Activated T-helper 2 cell treated with anti-CD3 and anti-CD28 coated beads, Interferon-gamma antibody, Interleukin-2, Interleukin-4, amounts not matched to agents 10 μg/mL and 5 μg/mL and 100 μg/mL, durations not matched to agents 14 hours and 24 hours and 36 hours (primary cell): Measurements from ENCODE around the gene C17orf107. TPM values are rescaled to one million over a fixed set of nuclear protein-coding genes. Genes with fewer than 3 reads are reported as not detected.

Experiments used
- DNase-seq: peaks from one replicate; pipeline ENCODE4 v3.0.0; 2021; ENCODE audit warnings: low spot score
- H3K27ac Mint-ChIP-seq: one replicate; pipeline ENCODE4 v1.8.0; 2021; ENCODE audit warnings: mixed read lengths
- H3K27me3 Mint-ChIP-seq: one replicate; pipeline ENCODE4 v1.8.0; 2021; ENCODE audit warnings: low read depth, mixed read lengths
- H3K36me3 Mint-ChIP-seq: one replicate; pipeline ENCODE4 v1.8.0; 2021; ENCODE audit warnings: low read depth, mixed read lengths
- H3K4me1 Mint-ChIP-seq: one replicate; pipeline ENCODE4 v1.8.0; 2021; ENCODE audit warnings: low read depth, mixed read lengths
- H3K4me3 Mint-ChIP-seq: one replicate; pipeline ENCODE4 v1.8.0; 2021; ENCODE audit warnings: low read depth, mild to moderate bottlenecking, moderate library complexity, mixed read lengths
- H3K9me3 Mint-ChIP-seq: one replicate; pipeline ENCODE4 v1.8.0; 2021; ENCODE audit warnings: mixed read lengths
- intact Hi-C: fragments of 100-400 bp; cut with micrococcal nuclease; formaldehyde crosslinking; loops from one replicate; pipeline ENCODE4 v1.15.1; 2023
- total RNA-seq: library from RNA; stranded (reverse); gene quantifications from 2 replicates; pipeline ENCODE4 v1.2.3, GENCODE V29; 2022

C17orf107 gene
- total RNA-seq, 1 donor from 2014 or later, result 1.3 TPM

DNA sequence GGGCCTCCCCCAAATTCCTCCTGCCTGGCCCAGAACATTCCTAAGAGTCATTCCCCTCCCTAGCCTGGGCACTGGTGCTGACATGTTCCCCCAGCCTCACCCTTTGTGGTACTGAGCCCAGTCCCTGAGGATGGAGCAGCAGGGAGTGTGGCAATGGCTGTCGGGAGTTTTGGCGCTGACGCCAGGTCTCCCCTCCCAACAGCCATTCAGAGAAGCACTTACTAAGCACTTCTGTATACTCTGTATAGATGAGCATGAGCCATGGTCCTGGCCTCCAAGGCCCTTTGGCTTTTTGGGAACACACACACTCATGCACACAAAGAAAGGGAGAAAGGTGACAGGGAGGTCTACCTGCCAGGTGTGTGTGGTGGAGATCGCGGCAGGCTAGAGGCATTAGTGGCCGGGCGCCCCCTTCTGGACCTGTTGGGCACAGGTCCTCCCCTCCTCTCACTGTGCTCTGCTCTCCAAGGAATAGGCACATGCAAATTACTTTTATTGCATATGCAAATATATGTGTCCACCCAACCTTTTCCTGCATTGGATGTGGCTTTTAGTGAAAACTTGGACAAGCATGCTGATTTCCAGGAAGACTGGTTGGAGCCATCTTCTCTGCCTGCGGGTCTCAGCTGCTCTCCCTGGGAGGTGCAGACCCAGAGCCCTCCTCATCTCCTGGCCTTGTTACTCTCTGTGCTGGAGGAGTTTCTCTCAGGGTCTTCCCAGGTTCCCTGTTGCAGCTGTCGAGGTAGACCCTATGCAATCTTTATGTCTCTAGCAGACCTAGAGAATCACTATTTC, 17.4 kb upstream of the C17orf107 start:
- Mint-ChIP-seq H3K4me3 (no peak overlapping the region), H3K27ac (no peak overlapping the region), H3K36me3 (peaks cover 15% of the 10 kb centered on the region), H3K4me1 (no peaks in the 10 kb centered on the region), H3K27me3 (no peaks in the 10 kb centered on the region), H3K9me3 (no peaks in the 10 kb centered on the region)
- intact Hi-C loops, result no loop called here
- peak; percentile 35 for DNase-seq

DNA sequence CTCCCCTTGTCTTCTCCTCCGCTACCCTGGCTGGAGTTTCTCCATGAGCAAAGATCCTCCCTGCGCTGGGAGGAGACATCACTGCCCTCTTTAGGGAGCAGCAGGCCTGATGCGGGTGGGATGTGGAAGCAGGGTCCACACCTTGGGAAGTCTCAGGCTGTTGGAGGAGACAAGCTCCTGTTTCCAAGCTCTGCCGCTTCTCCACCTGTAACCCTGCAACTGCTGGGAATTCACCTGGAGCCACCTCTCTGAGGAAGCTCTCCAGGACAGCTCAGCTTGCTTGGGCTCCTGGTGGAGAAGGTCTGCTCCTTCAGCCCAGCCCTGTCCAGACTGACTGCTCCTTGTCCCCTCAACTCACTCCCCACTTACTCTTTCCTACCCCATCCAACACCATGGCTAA, 14.8 kb upstream of the C17orf107 start:
- no peak overlapping the region for H3K4me3 Mint-ChIP-seq
- H3K4me1 Mint-ChIP-seq, result peaks cover 1% of the 10 kb centered on the region
- intact Hi-C loops, result no loop called here
- no peaks in the 10 kb centered on the region for H3K27me3 Mint-ChIP-seq
- DNase-seq, result no peak
- H3K36me3 Mint-ChIP-seq, result peaks cover 25% of the 10 kb centered on the region
- H3K9me3 Mint-ChIP-seq, result no peaks in the 10 kb centered on the region
- no peak overlapping the region for H3K27ac Mint-ChIP-seq

GRCh38 chr17:4886830-4887229, 12.5 kb upstream of the C17orf107 start:
- intact Hi-C loops, result loop anchor here (5.0 kb wide), 1 partner anchor 155 kb away; the partner anchor contains the start of gene MED11
- Mint-ChIP-seq H3K27ac (no peak overlapping the region), H3K27me3 (no peaks in the 10 kb centered on the region), H3K36me3 (peaks cover 34% of the 10 kb centered on the region), H3K4me1 (peaks cover 1% of the 10 kb centered on the region), H3K4me3 (no peak overlapping the region), H3K9me3 (no peaks in the 10 kb centered on the region)
- DNase-seq, result no peak

DNA sequence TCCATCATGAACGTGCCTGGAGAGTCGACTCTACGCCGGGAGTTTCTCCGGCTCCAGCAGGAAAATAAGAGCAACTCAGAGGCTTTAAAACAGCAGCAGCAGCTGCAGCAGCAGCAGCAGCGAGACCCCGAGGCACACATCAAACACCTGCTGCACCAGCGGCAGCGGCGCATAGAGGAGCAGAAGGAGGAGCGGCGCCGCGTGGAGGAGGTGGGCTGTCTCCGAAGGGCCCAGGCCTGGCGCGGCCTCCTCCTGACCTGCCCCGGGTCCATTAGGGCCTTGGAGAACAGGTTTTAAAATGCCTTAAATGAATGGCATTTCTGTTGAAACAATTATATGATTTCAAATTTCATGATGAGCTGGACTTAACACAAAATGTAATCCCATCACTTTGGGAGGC, 11.8 kb upstream of the C17orf107 start:
- intact Hi-C loops, result loop anchor here (5.0 kb wide), 1 partner anchor 155 kb away; the partner anchor contains the start of gene MED11
- Mint-ChIP-seq H3K27ac (no peak overlapping the region), H3K27me3 (no peaks in the 10 kb centered on the region), H3K4me1 (peaks cover 1% of the 10 kb centered on the region), H3K36me3 (peaks cover 37% of the 10 kb centered on the region), H3K4me3 (no peak overlapping the region), H3K9me3 (no peaks in the 10 kb centered on the region)
- DNase-seq, result no peak

DNA sequence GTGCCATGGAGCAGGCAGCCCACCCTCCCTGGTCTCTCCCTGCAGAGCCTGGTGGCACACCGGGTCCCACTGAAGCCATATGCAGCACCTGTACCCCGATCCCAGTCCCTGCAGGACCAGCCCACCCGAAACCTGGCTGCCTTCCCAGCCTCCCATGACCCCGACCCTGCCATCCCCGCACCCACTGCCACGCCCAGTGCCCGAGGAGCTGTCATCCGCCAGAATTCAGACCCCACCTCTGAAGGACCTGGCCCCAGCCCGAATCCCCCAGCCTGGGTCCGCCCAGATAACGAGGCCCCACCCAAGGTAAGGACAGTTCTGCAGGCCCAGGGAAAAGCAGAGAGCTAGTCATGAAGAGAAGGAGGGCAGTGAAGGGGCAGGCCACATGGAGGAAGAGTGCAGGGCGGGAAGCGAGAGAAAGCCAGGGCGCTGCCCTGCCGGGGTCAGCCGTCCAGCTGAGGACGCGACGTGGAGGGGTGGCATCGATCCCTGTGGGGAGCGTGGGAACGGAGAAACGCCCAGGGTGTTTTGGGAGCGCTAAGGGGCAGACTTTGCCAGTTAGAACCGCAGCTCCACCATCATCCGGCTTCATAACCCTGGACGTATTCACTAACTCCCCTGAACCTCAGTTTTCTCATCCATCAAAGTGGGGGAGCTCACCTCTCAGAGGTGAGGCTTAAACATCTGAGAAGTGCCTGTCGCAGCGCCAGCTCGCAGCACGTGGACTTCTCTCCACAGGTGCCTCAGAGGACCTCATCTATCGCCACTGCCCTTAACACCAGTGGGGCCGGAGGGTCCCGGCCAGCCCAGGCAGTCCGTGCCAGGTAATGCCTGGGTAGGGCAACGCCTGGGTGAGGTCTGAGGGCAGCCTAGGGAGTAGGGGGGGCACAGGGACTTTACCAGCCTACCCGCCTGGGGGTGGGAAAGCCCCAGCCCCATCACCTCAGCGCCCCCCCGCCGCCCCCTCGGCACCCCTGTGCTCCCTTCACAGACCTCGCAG, 7.6 kb upstream of the C17orf107 start:
- Mint-ChIP-seq H3K27ac (no peak overlapping the region), H3K27me3 (no peaks in the 10 kb centered on the region), H3K4me3 (no peak overlapping the region), H3K36me3 (peaks cover 40% of the 10 kb centered on the region), H3K4me1 (peaks cover 1% of the 10 kb centered on the region), H3K9me3 (no peaks in the 10 kb centered on the region)
- DNase-seq, result no peak
- intact Hi-C loops, result no loop called here

DNA sequence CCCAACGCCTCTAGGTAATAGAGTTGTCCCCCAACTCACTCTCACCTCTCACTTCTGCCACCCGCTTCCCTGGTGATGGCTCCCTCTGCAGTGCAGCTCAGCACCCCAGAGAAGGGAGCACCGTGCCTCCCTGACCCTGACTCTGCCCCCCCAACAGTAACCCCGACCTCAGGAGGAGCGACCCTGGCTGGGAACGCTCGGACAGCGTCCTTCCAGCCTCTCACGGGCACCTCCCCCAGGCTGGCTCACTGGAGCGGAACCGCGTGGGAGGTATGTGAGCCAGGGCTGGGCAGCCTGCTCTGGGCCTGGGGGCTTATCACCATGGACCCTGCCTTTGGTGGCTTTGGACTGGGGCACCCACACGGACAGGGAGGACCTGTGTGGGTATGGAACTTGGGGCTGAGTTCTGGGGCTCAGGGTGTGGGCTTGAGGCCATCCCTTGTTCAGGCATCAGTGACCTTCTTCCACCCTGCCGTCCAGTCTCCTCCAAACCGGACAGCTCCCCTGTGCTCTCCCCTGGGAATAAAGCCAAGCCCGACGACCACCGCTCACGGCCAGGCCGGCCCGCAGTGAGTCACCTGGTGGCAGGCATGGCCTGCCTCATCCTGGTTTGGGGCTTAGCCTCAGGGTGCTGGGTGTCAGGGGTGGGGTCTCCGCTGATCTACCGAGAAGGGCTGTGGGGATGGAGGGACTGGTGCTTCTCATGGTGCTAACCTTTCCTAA, 6.7 kb upstream of the C17orf107 start:
- Mint-ChIP-seq H3K27ac (no peak overlapping the region), H3K4me1 (peaks cover 1% of the 10 kb centered on the region), H3K4me3 (no peak overlapping the region), H3K9me3 (no peaks in the 10 kb centered on the region), H3K36me3 (peaks cover 40% of the 10 kb centered on the region), H3K27me3 (no peaks in the 10 kb centered on the region)
- no peak for DNase-seq
- intact Hi-C loops, result no loop called here

- DNase-seq, result no peak
- intact Hi-C loops, result no loop called here
- Mint-ChIP-seq H3K36me3 (peaks cover 40% of the 10 kb centered on the region), H3K27ac (no peak overlapping the region), H3K4me1 (peaks cover 1% of the 10 kb centered on the region), H3K4me3 (no peak overlapping the region), H3K9me3 (no peaks in the 10 kb centered on the region), H3K27me3 (no peaks in the 10 kb centered on the region)
Measured at GRCh38 chr17:4893272-4893671, 6.1 kb upstream of the C17orf107 start.

DNA sequence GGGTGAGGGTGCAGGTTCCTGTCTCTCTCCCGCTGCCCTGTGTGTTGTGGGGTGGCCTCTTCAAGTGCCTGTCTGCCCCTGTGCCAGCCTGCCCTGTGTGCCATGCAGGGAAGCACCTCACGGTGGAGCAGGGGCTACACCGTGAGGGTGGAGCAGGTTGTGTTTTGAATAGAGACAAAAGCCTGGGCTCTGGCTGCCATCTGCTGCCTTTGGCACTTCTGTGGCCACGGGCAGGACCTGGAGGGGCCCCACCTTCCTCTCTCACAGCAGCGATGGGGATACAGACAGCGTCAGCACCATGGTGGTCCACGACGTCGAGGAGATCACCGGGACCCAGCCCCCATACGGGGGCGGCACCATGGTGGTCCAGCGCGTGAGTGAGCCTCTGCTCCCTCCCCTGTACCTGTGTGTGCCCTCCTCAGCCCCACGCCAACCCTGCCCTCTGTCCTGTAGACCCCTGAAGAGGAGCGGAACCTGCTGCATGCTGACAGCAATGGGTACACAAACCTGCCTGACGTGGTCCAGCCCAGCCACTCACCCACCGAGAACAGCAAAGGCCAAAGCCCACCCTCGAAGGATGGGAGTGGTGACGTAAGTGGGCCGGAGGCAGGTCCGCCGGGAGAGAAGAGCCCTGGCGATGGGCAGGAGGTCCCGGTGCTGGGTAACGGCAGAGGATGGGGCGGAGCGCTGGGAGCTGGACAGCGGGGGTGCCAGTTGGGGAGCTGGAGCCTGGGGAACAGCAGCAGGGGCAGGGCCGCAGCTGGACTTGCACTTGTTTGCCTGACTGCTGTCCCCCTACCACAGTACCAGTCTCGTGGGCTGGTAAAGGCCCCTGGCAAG, 5.4 kb upstream of the C17orf107 start:
- H3K27me3 Mint-ChIP-seq, result no peaks in the 10 kb centered on the region
- no peak overlapping the region for H3K27ac Mint-ChIP-seq
- H3K36me3 Mint-ChIP-seq, result peaks cover 39% of the 10 kb centered on the region
- peaks cover 1% of the 10 kb centered on the region for H3K4me1 Mint-ChIP-seq
- H3K4me3 Mint-ChIP-seq, result no peak overlapping the region
- intact Hi-C loops, result no loop called here
- DNase-seq, result no peak
- H3K9me3 Mint-ChIP-seq, result no peaks in the 10 kb centered on the region

GRCh38 chr17:4895121-4895520, 4.2 kb upstream of the C17orf107 start:
- Mint-ChIP-seq H3K27me3 (peaks cover 2% of the 10 kb centered on the region), H3K9me3 (no peaks in the 10 kb centered on the region), H3K27ac (no peak overlapping the region), H3K4me3 (no peak overlapping the region), H3K4me1 (peaks cover 6% of the 10 kb centered on the region), H3K36me3 (peaks cover 35% of the 10 kb centered on the region)
- DNase-seq, result no peak
- intact Hi-C loops, result no loop called here

DNA sequence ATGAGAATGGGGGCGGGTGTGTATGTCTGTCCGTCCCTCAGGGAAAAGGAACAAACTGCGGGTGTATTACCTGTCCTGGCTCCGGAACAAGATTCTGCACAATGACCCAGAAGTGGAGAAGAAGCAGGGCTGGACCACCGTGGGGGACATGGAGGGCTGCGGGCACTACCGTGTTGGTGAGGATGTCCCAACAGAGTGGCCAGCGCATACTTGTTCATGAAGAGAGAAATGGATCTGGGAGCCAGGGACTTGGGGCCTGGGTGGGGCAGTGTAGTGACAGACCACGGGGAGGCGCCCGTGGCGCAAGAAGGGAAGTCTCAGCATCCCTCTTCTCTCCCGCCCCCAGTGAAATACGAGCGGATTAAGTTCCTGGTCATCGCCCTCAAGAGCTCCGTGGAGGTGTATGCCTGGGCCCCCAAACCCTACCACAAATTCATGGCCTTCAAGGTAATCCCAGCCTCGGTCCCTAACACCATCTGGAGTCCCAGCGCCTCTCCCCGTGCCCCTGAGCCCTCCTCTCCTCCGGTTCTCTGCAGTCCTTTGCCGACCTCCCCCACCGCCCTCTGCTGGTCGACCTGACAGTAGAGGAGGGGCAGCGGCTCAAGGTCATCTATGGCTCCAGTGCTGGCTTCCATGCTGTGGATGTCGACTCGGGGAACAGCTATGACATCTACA, 3.5 kb upstream of the C17orf107 start:
- Mint-ChIP-seq H3K4me1 (peaks cover 8% of the 10 kb centered on the region), H3K36me3 (peaks cover 28% of the 10 kb centered on the region), H3K27me3 (peaks cover 2% of the 10 kb centered on the region), H3K9me3 (no peaks in the 10 kb centered on the region), H3K4me3 (no peak overlapping the region), H3K27ac (no peak overlapping the region)
- intact Hi-C loops, result no loop called here
- DNase-seq, result no peak

- peaks cover 2% of the 10 kb centered on the region for H3K27me3 Mint-ChIP-seq
- no peak overlapping the region for H3K27ac Mint-ChIP-seq
- H3K36me3 Mint-ChIP-seq, result peaks cover 26% of the 10 kb centered on the region
- H3K4me3 Mint-ChIP-seq, result no peak overlapping the region
- no peaks in the 10 kb centered on the region for H3K9me3 Mint-ChIP-seq
- H3K4me1 Mint-ChIP-seq, result peaks cover 8% of the 10 kb centered on the region
- no peak for DNase-seq
- intact Hi-C loops, result no loop called here
Measured at GRCh38 chr17:4896332-4897197, 2.8 kb upstream of the C17orf107 start.
